OCI-M2 (cell line): ENCODE results near the gene RAI1.

ENCODE experiments used
- DNase-seq: peaks from one replicate; lab custom pipeline; 2025; ENCODE audit not compliant: unreplicated experiment; lab: John Stamatoyannopoulos, UW

Gene RAI1

GRCh38 chr17:17826342-17826713, 145.1 kb downstream of the RAI1 start:
- DNase-seq = no peak

- DNase-seq = no peak
Measured at GRCh38 chr17:17826942-17827785, 145.9 kb downstream of the RAI1 start.

- no peak for DNase-seq
Measured at GRCh38 chr17:17827826-17828621, 146.8 kb downstream of the RAI1 start.

GRCh38 chr17:17830269-17830567, 149.0 kb downstream of the RAI1 start:
- no peak for DNase-seq

GRCh38 chr17:17830740-17831207, 149.5 kb downstream of the RAI1 start:
- no peak for DNase-seq

- no peak for DNase-seq
Measured at GRCh38 chr17:17831208-17832031, 150.2 kb downstream of the RAI1 start.

- DNase-seq = no peak
Measured at GRCh38 chr17:17832032-17832363, 150.7 kb downstream of the RAI1 start.

GRCh38 chr17:17833658-17834357, 152.6 kb downstream of the RAI1 start:
- no peak for DNase-seq

GRCh38 chr17:17834974-17835373, 153.7 kb downstream of the RAI1 start:
- no peak for DNase-seq

GRCh38 chr17:17835415-17836249, 154.4 kb downstream of the RAI1 start:
- no peak for DNase-seq

- peak; percentile 68 for DNase-seq
Measured at GRCh38 chr17:17836250-17836817, 155.1 kb downstream of the RAI1 start.

- no peak for DNase-seq
Measured at GRCh38 chr17:17836818-17837379, 155.6 kb downstream of the RAI1 start, which contains the start of gene SREBF1. Gene SREBF1, minus strand, starts transcription at chr17:17836986. Its CDS starts 169 bp downstream, at chr17:17836817.

GRCh38 chr17:17837380-17837821, 156.1 kb downstream of the RAI1 start:
- DNase-seq = no peak

GRCh38 chr17:17837966-17838962, 157.0 kb downstream of the RAI1 start:
- DNase-seq = peak; percentile 38

GRCh38 chr17:17839791-17840707, 158.8 kb downstream of the RAI1 start:
- no peak for DNase-seq

- DNase-seq = no peak
Measured at GRCh38 chr17:17840751-17841591, 159.7 kb downstream of the RAI1 start.
